ENCODE data around the gene GSC.
"Not testable (repeated sequence)": the region's sequence is repeated elsewhere in the genome, so short reads cannot be mapped to it uniquely, and the experiment has no call there.

GSC gene

GRCh38 chr14:94769391-94770250 lies at the start of gene GSC:
Gene GSC, minus strand, starts transcription at chr14:94770113. Its CDS starts 98 bp downstream, at chr14:94770015.
- no peak for DNase-seq

GRCh38 chr14:94819531-94819930 lies 49.6 kb upstream of the GSC start:
- no peak for DNase-seq

- no peak for DNase-seq
Observed at GRCh38 chr14:94816113-94816512, 46.2 kb upstream of the GSC start.

DNA sequence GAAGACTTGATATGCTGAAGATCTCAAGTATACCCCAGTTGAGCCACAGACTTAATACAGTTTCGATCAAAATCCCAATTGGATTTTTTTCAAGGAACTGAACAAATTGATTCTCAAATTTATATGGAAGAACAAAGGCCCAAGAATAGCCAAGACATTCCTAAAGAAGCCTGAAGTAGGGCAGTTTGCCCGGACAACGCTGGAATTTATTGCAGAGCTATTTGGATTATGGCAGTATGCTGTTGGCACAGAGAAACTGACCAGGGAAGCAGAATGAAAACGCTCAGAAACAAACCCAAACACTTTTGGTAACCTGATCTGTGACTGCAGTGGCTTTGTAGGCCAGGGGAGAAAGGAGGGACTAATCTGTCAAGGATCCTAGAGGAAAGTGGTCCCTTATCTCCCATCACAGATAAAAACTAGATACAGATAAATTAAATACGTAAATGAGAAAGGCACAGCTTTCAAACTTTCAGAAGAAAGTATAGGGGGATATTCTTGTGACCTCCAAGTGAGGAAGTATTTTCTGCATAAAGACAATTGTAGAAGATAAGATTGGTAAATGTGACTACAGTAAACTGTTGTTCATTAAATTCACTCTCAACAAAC lies 35.9 kb upstream of the GSC start:
- DNase-seq = no peak

- DNase-seq = no peak
Observed at GRCh38 chr14:94801225-94801624, 31.3 kb upstream of the GSC start.

- DNase-seq = not testable (repeated sequence)
Observed at GRCh38 chr14:94800764-94801163, 30.9 kb upstream of the GSC start.

GRCh38 chr14:94797887-94798286 lies 28.0 kb upstream of the GSC start:
- no peak for DNase-seq

DNA sequence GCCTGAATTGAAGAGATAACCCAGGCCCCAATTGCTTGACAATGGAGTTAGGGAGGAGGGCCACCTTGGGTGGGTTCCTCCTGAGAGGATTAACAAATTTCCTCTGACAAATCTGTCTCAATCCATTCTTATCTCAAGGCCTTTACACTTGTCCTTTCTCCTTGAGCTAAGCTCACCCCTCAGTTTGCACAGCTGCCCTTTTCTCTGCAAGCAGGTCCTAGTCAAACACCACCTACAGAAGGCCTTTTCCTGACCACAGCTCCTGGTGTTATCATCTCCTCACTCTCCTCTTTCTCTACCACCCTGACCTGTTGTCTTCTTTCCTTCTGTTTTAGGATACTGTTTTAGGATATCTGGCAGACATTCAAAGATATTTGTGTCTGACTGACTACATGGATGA lies 26.4 kb upstream of the GSC start:
- DNase-seq = no peak

DNA sequence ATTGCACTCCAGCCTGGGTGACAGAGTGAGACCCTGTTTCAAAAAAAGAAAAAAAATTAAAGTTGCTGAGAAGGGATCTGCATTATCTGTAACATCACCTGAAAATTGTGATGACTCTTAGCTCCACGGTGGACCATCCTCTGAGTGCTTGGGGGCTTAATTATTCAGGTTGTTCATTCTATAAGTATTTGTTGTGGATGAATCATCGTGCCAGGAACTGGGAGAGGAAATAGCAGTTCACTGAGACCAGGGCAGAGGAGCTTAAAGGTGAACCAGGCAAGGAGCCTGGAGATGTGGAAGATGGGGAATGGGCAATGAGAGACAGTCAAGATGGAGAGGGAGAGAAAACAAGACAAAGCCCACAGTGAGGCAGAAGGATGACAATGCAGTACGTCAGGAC lies 25.5 kb upstream of the GSC start:
- no peak for DNase-seq

DNA sequence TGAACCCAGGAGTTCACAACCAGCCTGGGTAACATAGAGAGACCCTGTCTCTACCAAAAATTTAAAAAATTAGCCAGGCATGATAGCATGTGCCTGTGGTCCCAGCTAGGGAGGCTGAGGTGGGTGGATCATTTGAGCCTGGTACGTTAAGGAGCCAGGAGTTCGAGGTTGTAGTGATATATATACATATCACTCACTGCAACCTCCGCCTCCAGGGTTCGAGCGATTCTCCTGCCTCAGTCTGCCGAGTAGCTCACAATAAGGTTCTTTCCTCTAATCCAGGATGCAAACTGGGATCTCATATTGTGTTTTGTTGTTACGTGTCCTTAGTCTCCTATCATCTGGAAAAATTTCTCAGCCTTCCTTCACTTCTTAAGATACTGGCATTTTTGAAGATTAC lies 24.0 kb upstream of the GSC start:
- no peak for DNase-seq

DNA sequence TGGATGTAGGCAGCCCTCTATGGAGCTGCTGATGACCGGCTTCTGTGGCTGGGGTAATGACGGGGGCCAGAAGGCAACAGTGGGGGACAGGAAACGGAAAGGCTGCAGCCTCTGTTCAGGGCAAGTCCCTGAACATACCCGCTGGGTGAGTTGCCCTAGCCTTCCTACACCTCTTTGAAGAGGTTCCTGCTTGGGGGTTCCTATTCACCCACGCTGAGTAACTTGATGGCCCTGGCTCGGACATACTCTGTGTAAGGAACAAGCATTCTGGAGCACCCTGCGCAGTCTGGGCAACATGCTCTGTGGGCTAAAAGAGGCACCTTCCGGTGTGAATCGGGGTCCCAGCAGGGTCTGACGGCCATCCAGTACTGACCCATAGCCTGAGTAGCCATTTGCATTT lies 17.7 kb upstream of the GSC start:
- no peak for DNase-seq

GRCh38 chr14:94787092-94787491 lies 17.2 kb upstream of the GSC start:
- DNase-seq = no peak

GRCh38 chr14:94780536-94781399 lies 10.9 kb upstream of the GSC start:
- no peak for DNase-seq

DNA sequence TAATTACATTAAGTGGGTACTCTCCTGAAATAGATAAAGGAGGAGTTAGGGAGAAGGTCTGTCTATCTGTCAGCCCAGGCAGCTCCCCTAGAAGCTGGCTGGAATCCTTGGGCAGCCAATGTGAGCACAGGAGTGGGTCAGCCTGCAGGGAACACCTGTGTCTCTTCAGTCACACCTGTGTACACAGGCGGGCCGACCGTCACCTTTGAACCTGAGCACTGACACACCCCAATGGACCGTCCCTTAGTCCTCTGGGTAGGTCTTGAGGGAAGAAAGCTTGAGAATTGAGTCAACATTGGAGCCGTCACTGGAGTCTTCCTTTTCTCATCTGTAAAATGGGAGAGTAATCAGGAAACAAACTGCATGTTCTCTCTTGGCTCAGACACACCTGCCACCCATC lies 9.8 kb upstream of the GSC start:
- no peak for DNase-seq

DNA sequence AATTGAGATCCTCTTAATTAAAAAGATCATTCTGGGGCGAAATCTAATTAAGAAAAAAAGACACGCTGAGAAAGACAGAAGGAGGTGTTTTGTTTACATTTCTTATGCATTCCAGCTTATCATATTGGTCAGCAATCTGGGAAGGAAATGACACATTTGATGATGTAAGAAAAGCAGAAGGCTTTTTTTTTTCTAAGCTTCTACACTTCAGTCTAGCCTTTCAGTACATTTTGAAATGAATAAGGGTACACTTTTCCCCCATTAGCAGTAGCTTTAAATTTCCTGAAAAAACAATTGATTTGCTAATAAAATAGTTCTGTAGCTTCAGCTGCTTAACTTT lies 5.9 kb upstream of the GSC start:
- no peak for DNase-seq

GRCh38 chr14:94775091-94775870 lies 5.4 kb upstream of the GSC start:
- no peak for DNase-seq

- DNase-seq = no peak
Observed at GRCh38 chr14:94774344-94775090, 4.6 kb upstream of the GSC start.

- no peak for DNase-seq
Observed at GRCh38 chr14:94773655-94774343, 3.9 kb upstream of the GSC start.

GRCh38 chr14:94773061-94773648 lies 3.2 kb upstream of the GSC start:
- DNase-seq = no peak

DNA sequence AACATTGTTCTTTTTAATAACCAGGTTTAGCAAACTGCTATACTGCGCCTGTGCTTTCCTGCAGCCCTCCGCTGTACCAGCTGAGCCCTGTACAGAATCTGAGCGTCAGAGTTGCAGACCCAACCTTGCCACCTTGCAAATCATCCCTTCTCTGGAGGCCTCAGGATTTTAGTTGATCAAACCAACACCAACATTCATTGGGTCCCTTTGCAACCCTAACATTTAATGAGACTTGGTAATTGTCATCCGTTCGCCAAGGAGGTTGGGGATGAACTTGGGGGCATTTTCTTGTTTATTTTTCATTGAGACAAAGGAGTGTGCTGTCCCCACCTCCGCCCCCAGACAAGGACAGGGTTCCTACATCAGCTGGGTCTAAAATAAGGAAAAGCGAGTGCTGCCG lies 2.6 kb upstream of the GSC start:
- no peak for DNase-seq

DNA sequence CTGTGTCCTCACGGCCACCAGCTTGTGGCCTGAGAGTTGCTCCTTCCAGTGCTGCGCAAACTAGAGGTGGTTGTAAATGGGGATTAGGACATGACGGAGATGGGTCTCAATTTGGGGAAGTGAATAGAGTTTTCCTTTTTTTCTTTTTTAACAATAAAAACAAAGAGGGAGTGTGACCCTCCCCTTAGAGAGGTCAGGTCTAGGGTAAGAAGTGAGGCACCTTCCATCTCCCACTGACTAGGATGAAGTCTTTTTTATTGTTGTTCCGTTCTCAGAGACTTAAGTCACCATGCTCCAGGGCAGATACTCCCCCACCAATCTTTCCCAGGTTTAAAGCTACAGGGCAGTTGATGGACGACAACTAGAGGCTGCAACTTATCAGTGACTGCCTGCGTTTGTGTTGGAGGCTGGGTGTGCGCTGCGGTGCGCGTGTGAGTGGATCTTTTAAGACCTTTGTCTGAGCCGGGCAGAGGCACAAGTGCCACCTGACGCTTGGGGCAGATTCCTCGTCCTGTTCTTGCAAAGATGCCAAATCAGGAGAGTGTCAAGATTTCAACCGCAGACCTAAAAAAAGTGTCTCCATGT lies 2.1 kb upstream of the GSC start:
- no peak for DNase-seq
